ENCODE measurements around the gene ZSCAN26. TPM values are rescaled to one million over a fixed set of nuclear protein-coding genes. Genes with fewer than 3 reads are reported as not detected.

Gene ZSCAN26
- total RNA-seq, 1 donor from 2014 or later: 18.4 TPM

GRCh38 chr6:28257042-28257441, 9.9 kb upstream of the ZSCAN26 start:
- H3K4me1 Mint-ChIP-seq (ENCODE audit: unreplicated experiment): peaks cover 7% of the 10 kb centered on the region
- no peak for TF ChIP-seq CTCF (IDR thresholded peaks at IDR 0.05; ENCODE audit: unreplicated experiment)
- H3K4me3 Mint-ChIP-seq (ENCODE audit: unreplicated experiment): no peak overlapping the region
- no peak for DNase-seq (ENCODE audit: low spot score)
- no peaks in the 10 kb centered on the region for H3K9me3 Mint-ChIP-seq (ENCODE audit: unreplicated experiment)
- H3K36me3 Mint-ChIP-seq (ENCODE audit: low read depth, unreplicated experiment): no peaks in the 10 kb centered on the region
- H3K27me3 Mint-ChIP-seq (ENCODE audit: unreplicated experiment): peaks cover 3% of the 10 kb centered on the region
- H3K27ac Mint-ChIP-seq (ENCODE audit: unreplicated experiment): no peak overlapping the region

DNA sequence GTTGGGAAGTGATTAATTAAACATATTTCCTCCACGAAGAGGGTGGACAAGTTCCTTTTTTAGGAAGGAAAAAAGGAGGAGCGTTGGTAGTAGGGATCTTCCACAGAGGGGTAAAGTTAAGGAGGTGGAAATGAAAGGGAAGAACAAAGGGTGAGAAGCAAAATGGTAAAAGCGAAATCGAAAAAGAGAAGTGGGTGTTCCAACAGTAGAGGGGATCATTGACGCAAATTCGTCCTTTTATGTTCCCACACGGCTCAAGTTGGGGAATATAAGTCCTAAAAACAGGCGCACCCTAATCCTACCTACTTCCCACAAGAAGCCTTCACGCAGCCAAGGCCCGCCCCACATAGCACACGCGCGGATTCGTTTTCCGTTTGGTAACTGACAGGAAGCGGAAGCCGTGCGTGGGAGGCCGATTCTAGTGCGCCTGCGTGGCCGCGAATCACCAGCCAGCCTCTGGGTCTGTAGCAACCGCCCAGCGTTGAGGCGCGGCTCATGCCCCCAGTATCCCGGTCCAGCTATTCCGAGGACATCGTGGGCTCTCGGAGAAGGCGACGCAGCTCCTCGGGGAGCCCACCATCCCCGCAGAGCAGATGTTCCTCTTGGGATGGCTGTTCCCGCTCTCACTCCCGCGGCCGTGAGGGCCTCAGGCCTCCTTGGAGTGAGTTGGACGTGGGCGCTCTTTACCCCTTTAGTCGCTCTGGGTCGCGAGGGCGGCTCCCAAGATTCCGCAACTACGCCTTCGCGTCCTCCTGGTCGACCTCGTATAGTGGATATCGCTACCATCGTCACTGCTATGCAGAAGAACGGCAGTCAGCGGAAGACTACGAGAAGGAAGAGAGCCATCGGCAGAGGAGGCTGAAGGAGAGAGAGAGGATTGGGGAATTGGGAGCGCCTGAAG, 7.8 kb upstream of the ZSCAN26 start, which contains the start of gene NKAPL:
Gene NKAPL, plus strand, starts transcription at position 421 of the 901 bp plus-strand sequence. Its CDS starts 75 bp downstream, at position 496.
- Mint-ChIP-seq H3K36me3 (ENCODE audit: low read depth, unreplicated experiment) (no peaks in the 10 kb centered on the region), H3K9me3 (ENCODE audit: unreplicated experiment) (no peaks in the 10 kb centered on the region), H3K27me3 (ENCODE audit: unreplicated experiment) (peaks cover 1% of the 10 kb centered on the region), H3K4me3 (ENCODE audit: unreplicated experiment) (no peak within 1 kb of the TSS), H3K27ac (ENCODE audit: unreplicated experiment) (no peak within 1 kb of the TSS), H3K4me1 (ENCODE audit: unreplicated experiment) (no peaks in the 10 kb centered on the region)
- no peak for TF ChIP-seq CTCF (IDR thresholded peaks at IDR 0.05; ENCODE audit: unreplicated experiment)
- DNase-seq (ENCODE audit: low spot score): no peak

- no peak for DNase-seq (ENCODE audit: low spot score)
- Mint-ChIP-seq H3K27ac (ENCODE audit: unreplicated experiment) (no peak overlapping the region), H3K27me3 (ENCODE audit: unreplicated experiment) (peaks cover 1% of the 10 kb centered on the region), H3K36me3 (ENCODE audit: low read depth, unreplicated experiment) (no peaks in the 10 kb centered on the region), H3K4me1 (ENCODE audit: unreplicated experiment) (no peaks in the 10 kb centered on the region), H3K4me3 (ENCODE audit: unreplicated experiment) (no peak overlapping the region), H3K9me3 (ENCODE audit: unreplicated experiment) (no peaks in the 10 kb centered on the region)
- no peak for TF ChIP-seq CTCF (IDR thresholded peaks at IDR 0.05; ENCODE audit: unreplicated experiment)
Observed at GRCh38 chr6:28263922-28264321, 3.0 kb upstream of the ZSCAN26 start.

GRCh38 chr6:28264834-28265401, 2.0 kb upstream of the ZSCAN26 start:
- no peak overlapping the region for H3K27ac Mint-ChIP-seq (ENCODE audit: unreplicated experiment)
- no peak for TF ChIP-seq CTCF (IDR thresholded peaks at IDR 0.05; ENCODE audit: unreplicated experiment)
- H3K4me1 Mint-ChIP-seq (ENCODE audit: unreplicated experiment): no peaks in the 10 kb centered on the region
- no peaks in the 10 kb centered on the region for H3K36me3 Mint-ChIP-seq (ENCODE audit: low read depth, unreplicated experiment)
- no peaks in the 10 kb centered on the region for H3K9me3 Mint-ChIP-seq (ENCODE audit: unreplicated experiment)
- no peak overlapping the region for H3K4me3 Mint-ChIP-seq (ENCODE audit: unreplicated experiment)
- no peaks in the 10 kb centered on the region for H3K27me3 Mint-ChIP-seq (ENCODE audit: unreplicated experiment)
- DNase-seq (ENCODE audit: low spot score): no peak

DNA sequence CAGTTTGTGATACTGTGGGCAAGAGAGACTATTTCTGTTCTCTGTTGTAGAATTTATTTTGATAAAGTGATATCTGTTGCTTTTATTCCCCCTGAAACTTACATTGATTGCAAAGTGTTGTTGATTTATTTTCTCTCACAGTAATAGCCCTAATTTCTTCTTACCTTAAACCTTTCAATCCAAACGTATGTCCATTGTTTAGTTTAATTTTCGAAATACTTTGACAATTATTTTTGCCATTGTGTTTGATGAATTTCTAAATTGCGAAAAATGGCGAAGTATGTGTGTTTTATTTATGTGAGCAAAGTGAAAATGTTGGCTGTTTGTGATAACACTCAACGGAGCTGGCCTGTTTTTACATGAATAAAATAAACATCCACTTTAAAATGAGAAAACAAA, 381 bp upstream of the ZSCAN26 start:
- no peak for TF ChIP-seq CTCF (IDR thresholded peaks at IDR 0.05; ENCODE audit: unreplicated experiment)
- DNase-seq (ENCODE audit: low spot score): no peak
- H3K4me3 Mint-ChIP-seq (ENCODE audit: unreplicated experiment): no peak overlapping the region
- H3K4me1 Mint-ChIP-seq (ENCODE audit: unreplicated experiment): no peaks in the 10 kb centered on the region
- no peaks in the 10 kb centered on the region for H3K27me3 Mint-ChIP-seq (ENCODE audit: unreplicated experiment)
- H3K9me3 Mint-ChIP-seq (ENCODE audit: unreplicated experiment): no peaks in the 10 kb centered on the region
- H3K27ac Mint-ChIP-seq (ENCODE audit: unreplicated experiment): no peak overlapping the region
- no peaks in the 10 kb centered on the region for H3K36me3 Mint-ChIP-seq (ENCODE audit: low read depth, unreplicated experiment)

All from endothelial cell (in vitro differentiated cells).